HG03175 (cell line): ENCODE measurements around the gene TAS1R1.

Experiments used
- ATAC-seq: cut with Tn5 transposase; IDR thresholded peaks from one replicate; pipeline ENCODE4 v1.9.1; 2021; ENCODE audit warnings: mild to moderate bottlenecking, moderate library complexity; ENCODE audit not compliant: unreplicated experiment

Gene TAS1R1

DNA sequence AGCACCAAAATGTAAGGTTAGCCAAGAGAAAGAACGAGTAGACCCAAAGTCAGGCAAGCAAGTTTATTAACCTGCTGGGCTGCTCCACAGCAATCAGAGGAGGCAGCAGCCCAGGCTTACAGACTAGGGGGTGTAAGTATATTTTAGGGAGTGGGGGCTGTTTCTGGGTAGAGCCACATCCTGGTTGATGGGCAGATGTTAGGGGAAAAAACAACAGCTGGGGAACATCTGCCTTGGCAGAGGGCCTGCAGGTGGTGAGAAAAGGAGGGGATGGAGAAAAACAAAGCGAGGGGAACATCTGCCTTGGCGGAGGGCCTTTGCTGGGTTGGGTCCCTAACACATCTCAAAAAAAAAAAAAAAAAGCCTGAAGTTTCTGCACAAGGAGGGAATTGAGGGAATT is 15.0 kb downstream of the TAS1R1 start:
- ATAC-seq, result no peak

DNA sequence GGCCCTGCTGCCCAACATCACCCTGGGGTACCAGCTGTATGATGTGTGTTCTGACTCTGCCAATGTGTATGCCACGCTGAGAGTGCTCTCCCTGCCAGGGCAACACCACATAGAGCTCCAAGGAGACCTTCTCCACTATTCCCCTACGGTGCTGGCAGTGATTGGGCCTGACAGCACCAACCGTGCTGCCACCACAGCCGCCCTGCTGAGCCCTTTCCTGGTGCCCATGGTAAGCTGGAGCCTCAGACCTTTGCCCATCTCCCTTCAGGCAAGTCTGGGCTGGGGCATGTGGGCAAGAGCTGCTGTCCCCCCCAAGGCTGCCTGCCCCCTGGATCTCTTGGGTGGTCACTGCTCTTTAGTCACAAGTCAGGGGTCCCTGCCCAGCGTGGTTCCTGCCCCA is 15.9 kb downstream of the TAS1R1 start:
- ATAC-seq, result no peak

DNA sequence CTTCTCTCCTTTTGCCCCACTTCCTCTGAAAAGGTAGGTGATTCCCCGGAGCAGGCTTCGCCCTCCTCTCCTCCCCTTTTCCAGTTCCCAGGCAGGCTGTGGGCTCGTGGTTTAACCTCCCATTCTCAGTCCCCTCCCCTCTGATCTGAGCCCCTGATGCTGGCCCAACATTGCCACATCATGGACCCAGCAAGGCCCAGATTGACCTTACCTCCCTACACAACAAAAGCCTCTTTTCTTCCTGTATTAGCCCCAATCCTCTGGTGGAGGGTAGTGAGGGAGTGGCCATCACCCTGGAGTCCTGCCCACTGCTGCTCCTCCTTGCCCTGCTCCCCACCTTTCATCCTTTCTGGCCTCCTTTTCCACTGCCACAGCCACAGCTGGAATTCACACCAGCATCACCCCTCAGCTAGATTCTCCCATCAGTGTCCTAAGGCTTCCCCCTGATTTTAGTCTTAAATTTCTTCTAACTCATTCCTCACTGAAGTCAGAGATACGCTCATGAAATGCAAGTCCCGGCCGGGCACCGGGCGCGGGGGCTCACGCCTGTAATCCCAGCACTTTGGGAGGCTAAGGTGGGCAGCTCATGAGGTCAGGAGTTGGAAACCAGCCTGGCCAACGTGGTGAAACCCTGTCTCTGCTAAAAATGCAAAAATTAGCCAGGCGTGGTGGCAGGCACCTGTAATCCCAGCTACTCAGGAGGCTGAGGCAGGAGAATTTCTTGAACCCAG is 17.7 kb downstream of the TAS1R1 start:
- ATAC-seq, result no peak

DNA sequence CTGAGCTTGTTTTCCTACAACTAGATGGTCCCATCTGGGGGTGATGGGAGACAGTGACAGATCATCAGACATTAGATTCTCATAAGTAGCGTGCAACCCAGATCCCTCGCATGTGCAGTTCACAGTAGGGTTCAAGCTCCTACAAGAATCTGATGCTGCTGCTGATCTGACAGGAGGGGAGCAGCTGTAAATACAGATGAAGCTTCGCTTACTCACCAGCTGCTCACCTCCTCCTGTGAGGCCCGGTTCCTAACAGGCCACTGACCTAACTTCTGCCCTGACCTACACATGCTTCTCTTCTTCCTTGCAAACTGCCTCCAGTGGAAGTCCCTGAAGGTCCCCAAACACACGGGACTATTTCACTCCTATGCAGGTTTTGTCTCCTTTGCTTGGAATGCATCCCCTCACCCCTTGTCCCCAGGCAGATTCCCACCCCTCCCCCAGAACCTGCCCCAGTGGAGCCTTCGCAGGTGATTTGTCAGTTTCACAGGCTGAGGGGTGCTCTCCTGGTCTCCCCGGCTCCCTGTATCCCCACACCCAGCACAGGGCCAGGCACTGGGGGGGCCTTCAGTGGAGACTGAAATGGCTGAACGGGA is 19.0 kb downstream of the TAS1R1 start:
- ATAC-seq, result no peak

DNA sequence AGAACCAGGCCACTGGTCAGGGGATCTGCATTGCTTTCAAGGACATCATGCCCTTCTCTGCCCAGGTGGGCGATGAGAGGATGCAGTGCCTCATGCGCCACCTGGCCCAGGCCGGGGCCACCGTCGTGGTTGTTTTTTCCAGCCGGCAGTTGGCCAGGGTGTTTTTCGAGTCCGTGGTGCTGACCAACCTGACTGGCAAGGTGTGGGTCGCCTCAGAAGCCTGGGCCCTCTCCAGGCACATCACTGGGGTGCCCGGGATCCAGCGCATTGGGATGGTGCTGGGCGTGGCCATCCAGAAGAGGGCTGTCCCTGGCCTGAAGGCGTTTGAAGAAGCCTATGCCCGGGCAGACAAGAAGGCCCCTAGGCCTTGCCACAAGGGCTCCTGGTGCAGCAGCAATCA is 19.7 kb downstream of the TAS1R1 start:
- ATAC-seq, result no peak

DNA sequence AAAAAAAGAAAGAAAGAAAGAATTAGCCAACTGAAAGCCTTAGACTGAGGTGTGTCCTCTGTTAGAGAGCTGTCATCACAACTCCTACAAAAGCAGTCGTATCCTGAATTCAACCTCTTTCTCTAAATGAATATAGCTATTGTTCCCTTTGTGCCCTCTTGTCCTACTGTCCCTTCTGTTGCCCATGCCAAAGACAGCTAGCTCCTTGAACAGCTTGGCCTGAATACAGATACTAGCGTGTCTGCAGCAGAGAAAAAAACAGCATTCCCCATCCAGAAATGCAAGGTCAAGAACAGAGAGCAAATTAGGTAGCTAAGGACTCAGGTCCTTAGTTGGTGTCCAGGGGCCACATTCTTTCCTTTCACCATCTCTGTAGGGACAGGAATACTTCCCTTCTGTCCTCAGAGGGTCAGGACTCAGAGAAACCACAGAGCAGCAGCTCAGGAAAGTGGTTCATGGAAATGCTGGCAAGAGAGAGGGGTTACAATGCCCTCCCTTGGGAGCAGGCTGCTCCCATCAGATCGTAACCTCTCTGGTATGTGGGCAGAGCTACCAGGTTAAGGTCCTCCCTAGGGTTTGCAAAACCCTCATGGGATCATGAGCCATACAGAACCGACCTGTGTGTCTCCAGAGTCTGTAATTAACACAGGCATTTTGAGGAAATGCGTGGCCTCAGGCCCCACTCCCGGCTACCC is 22.9 kb downstream of the TAS1R1 start:
- ATAC-seq, result no peak

DNA sequence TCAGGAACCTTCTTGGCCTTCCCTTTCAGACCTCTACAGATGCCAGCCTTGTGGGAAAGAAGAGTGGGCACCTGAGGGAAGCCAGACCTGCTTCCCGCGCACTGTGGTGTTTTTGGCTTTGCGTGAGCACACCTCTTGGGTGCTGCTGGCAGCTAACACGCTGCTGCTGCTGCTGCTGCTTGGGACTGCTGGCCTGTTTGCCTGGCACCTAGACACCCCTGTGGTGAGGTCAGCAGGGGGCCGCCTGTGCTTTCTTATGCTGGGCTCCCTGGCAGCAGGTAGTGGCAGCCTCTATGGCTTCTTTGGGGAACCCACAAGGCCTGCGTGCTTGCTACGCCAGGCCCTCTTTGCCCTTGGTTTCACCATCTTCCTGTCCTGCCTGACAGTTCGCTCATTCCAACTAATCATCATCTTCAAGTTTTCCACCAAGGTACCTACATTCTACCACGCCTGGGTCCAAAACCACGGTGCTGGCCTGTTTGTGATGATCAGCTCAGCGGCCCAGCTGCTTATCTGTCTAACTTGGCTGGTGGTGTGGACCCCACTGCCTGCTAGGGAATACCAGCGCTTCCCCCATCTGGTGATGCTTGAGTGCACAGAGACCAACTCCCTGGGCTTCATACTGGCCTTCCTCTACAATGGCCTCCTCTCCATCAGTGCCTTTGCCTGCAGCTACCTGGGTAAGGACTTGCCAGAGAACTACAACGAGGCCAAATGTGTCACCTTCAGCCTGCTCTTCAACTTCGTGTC is 23.7 kb downstream of the TAS1R1 start:
- ATAC-seq, result no peak

DNA sequence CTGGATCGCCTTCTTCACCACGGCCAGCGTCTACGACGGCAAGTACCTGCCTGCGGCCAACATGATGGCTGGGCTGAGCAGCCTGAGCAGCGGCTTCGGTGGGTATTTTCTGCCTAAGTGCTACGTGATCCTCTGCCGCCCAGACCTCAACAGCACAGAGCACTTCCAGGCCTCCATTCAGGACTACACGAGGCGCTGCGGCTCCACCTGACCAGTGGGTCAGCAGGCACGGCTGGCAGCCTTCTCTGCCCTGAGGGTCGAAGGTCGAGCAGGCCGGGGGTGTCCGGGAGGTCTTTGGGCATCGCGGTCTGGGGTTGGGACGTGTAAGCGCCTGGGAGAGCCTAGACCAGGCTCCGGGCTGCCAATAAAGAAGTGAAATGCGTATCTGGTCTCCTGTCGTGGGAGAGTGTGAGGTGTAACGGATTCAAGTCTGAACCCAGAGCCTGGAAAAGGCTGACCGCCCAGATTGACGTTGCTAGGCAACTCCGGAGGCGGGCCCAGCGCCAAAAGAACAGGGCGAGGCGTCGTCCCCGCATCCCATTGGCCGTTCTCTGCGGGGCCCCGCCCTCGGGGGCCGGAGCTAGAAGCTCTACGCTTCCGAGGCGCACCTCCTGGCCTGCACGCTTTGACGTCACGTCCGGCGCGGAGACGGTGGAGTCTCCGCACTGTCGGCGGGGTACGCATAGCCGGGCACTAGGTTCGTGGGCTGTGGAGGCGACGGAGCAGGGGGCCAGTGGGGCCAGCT is 24.4 kb downstream of the TAS1R1 start, which contains the start of gene ZBTB48:
Gene ZBTB48 (plus strand): TSS at position 621 of the 745 bp plus-strand sequence. CDS start 616 bp downstream, outside the sequence.
- peak; percentile 93 for ATAC-seq

DNA sequence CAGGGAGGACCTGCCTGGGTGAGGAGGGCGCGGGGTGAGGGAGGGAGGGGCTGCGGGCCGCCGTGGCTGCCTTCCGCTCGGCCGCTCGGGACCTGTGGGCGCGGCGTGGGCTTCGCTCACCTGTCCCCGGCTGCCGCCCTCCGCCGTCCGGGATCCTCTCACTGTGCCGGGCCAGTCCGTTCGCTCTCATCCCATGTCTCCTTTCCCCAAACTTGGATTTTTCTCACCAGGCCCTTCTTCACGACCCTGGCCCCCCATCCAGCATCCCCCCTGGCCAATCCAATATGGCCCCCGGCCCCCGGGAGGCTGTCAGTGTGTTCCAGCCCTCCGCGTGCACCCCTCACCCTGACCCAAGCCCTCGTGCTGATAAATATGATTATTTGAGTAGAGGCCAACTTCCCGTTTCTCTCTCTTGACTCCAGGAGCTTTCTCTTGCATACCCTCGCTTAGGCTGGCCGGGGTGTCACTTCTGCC is 25.0 kb downstream of the TAS1R1 start:
- peak; percentile 13 for ATAC-seq

DNA sequence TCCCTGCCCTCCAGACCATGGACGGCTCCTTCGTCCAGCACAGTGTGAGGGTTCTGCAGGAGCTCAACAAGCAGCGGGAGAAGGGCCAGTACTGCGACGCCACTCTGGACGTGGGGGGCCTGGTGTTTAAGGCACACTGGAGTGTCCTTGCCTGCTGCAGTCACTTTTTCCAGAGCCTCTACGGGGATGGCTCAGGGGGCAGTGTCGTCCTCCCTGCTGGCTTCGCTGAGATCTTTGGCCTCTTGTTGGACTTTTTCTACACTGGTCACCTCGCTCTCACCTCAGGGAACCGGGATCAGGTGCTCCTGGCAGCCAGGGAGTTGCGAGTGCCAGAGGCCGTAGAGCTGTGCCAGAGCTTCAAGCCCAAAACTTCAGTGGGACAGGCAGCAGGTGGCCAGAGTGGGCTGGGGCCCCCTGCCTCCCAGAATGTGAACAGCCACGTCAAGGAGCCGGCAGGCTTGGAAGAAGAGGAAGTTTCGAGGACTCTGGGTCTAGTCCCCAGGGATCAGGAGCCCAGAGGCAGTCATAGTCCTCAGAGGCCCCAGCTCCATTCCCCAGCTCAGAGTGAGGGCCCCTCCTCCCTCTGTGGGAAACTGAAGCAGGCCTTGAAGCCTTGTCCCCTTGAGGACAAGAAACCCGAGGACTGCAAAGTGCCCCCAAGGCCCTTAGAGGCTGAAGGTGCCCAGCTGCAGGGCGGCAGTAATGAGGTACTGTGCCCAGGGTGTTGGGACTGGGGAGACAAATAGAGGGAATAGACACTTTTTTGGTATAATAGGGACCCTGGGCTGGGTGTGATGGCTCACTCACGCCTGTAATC is 25.7 kb downstream of the TAS1R1 start:
- no peak for ATAC-seq

DNA sequence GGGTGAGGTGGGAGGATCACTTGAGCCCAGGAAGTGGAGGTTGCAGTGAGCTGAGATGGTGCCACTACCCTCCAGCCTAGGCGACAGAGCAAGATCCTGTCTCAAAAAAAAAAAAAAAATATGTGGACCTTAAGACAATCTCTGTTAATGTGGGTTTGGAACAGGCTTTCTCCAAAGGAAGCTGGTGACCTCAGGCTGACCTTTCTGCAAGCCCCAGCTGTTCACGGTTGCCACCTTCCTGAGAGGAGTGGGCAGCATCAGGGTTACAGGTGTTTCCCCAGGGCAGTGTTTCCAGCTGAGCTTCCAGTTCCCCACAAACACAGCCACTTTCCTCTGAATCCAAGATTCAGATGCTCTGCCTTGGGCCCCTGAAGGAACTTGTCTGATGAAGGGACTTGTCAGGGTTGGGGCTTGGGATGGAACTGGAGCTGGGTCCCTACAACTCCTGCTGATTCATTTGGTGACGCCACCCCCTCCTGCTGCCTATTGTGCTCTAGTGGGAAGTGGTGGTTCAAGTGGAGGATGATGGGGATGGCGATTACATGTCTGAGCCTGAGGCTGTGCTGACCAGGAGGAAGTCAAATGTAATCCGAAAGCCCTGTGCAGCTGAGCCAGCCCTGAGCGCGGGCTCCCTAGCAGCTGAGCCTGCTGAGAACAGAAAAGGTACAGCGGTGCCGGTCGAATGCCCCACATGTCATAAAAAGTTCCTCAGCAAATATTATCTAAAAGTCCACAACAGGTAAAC is 26.6 kb downstream of the TAS1R1 start:
- no peak for ATAC-seq

DNA sequence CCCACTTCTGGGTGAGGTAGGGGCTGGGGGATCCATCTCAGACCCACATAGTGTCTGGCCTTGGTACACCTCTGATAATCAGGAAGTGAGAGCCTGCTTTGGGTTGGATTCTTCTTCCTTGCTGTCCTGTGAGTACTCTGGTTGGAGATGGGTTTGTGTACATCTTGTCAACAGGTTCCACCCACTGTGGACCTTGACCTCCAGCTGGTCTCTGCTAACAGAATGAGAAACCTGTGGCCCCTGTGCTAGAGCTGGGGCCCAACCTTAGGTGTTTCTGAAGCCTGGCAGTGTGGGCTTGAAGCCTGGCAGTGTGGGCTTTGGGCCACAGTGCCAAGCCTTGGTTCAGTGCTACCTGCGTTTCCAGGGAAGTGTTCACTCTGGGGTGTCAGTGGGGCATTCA is 27.3 kb downstream of the TAS1R1 start:
- no peak for ATAC-seq

DNA sequence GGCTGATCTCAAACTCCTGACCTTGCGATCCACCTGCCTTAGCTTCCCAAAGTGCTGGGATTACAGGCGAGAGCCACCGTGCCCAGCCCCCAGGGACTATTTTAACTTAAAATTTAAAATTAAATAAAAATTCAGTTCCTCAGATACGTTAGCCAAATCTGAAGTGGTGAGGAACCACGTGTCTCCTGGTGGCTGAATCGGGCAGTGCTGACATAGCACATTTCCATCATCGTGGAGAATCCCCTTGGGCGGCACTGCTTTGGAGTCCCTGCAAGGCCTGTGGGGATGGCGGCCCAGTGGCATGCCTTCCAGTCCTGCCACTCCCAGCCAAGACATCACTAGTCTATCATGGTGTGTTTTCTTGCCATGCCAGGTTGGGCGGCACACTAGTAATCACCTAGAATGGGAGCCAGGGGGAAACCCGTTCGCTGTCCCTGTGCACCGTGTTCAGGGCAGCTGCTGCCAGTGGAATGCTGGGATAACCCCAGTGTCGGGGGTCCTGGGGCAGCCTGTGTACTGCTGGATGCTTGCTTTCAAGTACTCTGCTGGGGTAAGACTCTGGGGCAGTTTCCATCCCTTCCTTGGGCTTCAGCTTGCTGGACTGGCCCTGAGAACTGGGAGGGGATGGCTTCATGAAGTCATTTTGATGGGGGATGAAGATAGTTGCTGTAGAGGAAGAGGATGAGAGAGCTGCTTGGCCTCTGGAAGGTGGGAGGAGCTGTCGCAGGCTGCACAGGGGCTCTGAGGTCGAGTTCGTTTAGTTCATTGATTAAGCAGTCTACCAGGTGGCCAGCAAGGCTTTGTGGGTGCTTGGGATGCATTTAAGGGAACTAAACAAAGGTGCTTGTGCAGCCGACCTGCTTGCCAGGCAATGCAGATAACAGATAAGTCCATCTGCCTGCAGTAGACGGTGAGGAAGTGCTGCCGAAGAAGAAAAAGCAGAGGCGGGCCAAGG is 29.3 kb downstream of the TAS1R1 start:
- ATAC-seq, result no peak

DNA sequence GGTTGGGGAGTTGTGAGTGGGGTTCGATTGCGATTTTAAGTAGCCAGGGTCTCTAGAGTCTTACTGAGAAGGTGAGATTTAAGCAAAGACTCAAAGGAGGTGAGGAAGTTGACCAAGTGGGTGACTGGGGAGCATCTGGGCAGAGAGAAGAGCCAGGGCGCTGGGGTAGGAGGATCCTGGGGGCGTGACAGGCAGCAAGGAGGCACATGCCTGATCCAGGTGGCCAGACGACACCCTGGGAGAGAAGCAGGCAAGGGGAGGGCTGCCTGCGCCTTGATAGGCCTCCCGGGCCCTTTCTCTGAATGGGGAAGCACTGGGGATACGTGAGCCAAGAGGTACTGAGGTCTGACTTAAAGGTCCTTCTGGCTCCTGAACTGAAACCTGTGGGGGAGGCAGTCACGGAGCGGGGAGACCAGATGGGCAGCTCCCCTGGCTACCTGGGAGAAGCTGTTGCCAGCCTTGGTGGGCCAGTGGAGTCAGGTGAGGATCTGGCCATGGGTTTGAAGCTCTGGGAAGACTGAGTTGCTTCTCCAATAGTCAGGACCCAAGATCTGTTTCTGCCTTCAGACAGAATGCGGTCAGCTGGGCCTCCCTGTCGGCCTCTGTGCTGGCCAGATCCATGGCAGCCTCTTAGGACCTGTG is 30.1 kb downstream of the TAS1R1 start:
- ATAC-seq, result no peak

DNA sequence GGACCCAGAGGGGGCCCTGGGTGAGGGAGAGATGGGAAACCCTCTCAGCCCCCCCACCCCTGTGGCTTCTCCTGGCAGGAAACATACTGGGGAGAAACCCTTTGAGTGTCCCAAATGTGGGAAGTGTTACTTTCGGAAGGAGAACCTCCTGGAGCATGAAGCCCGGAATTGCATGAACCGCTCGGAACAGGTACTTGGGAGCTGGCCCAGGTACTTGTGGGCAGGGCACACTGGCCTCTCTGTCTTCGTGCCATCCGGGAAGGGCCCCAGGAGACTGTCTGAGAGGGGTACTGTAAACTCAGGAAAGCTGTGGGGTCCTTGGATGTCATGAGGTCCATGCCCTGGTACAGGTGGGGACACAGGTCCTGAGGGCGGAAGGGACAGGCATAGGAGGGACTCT is 30.7 kb downstream of the TAS1R1 start:
- ATAC-seq, result no peak

DNA sequence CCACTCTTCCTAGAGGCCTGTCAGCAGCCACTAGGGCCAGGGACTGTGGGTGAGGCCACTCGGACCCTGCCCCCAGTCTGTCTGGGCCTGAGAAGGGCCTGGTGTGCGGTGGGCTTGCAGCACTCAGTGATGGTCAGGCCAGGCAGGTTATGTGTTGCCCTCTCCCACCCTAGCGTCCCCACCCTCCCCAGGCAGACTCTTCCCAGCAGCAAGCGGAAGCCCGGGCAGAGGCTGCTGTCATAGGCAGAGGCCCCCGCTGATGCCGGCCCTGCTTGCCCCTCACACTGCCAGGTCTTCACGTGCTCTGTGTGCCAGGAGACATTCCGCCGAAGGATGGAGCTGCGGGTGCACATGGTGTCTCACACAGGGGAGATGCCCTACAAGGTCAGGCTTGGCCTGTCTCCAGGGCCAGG is 31.3 kb downstream of the TAS1R1 start:
- ATAC-seq, result no peak

DNA sequence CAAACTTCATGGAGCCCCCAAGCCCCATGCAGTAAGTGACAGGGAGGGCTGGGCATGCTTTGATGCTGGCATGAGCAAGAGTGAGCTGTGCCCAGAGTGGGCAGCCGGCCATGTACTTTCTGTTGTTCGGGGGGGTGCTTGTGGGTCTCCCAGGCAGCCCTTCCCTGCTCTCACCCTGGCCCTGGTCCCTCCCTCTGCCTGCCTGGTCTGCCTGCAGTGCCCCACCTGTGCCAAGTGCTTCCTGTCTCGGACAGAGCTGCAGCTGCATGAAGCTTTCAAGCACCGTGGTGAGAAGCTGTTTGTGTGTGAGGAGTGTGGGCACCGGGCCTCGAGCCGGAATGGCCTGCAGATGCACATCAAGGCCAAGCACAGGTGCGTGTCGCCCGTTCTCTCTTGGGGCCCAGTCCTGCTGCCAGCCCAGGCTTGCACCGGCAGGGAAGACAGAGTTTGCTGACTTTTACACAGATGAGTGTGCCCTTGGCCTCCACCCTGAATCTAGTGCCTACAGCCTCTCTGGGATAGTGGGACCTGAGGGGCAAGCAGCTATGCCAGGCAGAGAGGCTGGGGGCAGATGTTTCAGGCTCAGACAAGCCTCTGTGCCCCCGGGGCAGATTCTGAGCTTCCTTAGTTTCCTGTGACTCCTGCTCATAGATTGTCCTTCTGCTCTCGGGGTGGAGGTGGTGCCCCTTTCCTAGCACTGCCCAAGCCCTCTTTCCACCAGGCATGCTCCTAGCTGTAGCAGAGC is 32.3 kb downstream of the TAS1R1 start:
- no peak for ATAC-seq
